Myocyte (in vitro differentiated cells): ENCODE measurements around the gene PIK3CG. TPM values are rescaled to one million over a fixed set of nuclear protein-coding genes. Genes with fewer than 3 reads are reported as not detected.

ENCODE experiments used
- DNase-seq: peaks from one replicate; pipeline ENCODE4 v3.0.0-alpha.2; 2012; ENCODE audit warnings: low read depth
- total RNA-seq: library from RNA; depleted of rRNA; stranded (reverse); fragments of >200 nt; gene quantifications from 2 replicates; pipeline ENCODE4 v1.2.3, GENCODE V29; 2014

PIK3CG gene
- total RNA-seq, 1 donor from 2014 or later, result not detected

- DNase-seq, result no peak
Observed at GRCh38 chr7:106858618-106859532, 6.2 kb upstream of the PIK3CG start.

GRCh38 chr7:106862317-106863089, 2.6 kb upstream of the PIK3CG start:
- DNase-seq, result no peak

GRCh38 chr7:106863274-106863997, 1.6 kb upstream of the PIK3CG start:
- no peak for DNase-seq

GRCh38 chr7:106864298-106865081, 592 bp upstream of the PIK3CG start:
- DNase-seq, result no peak

- no peak for DNase-seq
Observed at GRCh38 chr7:106866298-106867281, 1.5 kb downstream of the PIK3CG start.

- no peak for DNase-seq
Observed at GRCh38 chr7:106867641-106868351, 2.7 kb downstream of the PIK3CG start.

- no peak for DNase-seq
Observed at GRCh38 chr7:106868364-106868763, 3.3 kb downstream of the PIK3CG start.

- DNase-seq, result no peak
Observed at GRCh38 chr7:106869954-106870353, 4.9 kb downstream of the PIK3CG start.

GRCh38 chr7:106870528-106870927, 5.4 kb downstream of the PIK3CG start:
- DNase-seq, result no peak

GRCh38 chr7:106870983-106871410, 5.9 kb downstream of the PIK3CG start:
- DNase-seq, result no peak

GRCh38 chr7:106871793-106872571, 6.9 kb downstream of the PIK3CG start:
- no peak for DNase-seq

- no peak for DNase-seq
Observed at GRCh38 chr7:106872763-106873162, 7.7 kb downstream of the PIK3CG start.

- DNase-seq, result no peak
Observed at GRCh38 chr7:106874076-106874475, 9.0 kb downstream of the PIK3CG start.

GRCh38 chr7:106875508-106875907, 10.4 kb downstream of the PIK3CG start:
- no peak for DNase-seq

- no peak for DNase-seq
Observed at GRCh38 chr7:106878748-106879439, 13.8 kb downstream of the PIK3CG start.

GRCh38 chr7:106881984-106882383, 16.9 kb downstream of the PIK3CG start:
- DNase-seq, result no peak

GRCh38 chr7:106883456-106884026, 18.5 kb downstream of the PIK3CG start:
- no peak for DNase-seq
